GM12865 (cell line): ENCODE measurements around the gene SCAMP4.

ENCODE experiments used
- DNase-seq: peaks from one replicate; pipeline ENCODE4 v3.0.0; 2010; ENCODE audit warnings: low read depth
- H3K4me3 ChIP-seq: 2 replicates; pipeline ENCODE4 v1.5.1; 2011; ENCODE audit warnings: mild to moderate bottlenecking, low read depth, low read length, control low read depth
- CTCF ChIP-seq: IDR thresholded peaks from 2 replicates; pipeline ENCODE4 v1.5.1; 2011; ENCODE audit warnings: low read length, control low read depth, low read depth, inconsistent platforms; ENCODE audit not compliant: insufficient read depth; ENCODE audit errors: missing control alignments

SCAMP4 gene

GRCh38 chr19:1911995-1912394 is 6.8 kb downstream of the SCAMP4 start:
- no peak for TF ChIP-seq CTCF
- no peak overlapping the region for H3K4me3 ChIP-seq
- DNase-seq: no peak

GRCh38 chr19:1912760-1913505 is 7.7 kb downstream of the SCAMP4 start:
- DNase-seq: no peak
- no peak overlapping the region for H3K4me3 ChIP-seq
- no peak for TF ChIP-seq CTCF

- DNase-seq: no peak
- no peak for TF ChIP-seq CTCF
- H3K4me3 ChIP-seq: no peak overlapping the region
Observed at GRCh38 chr19:1913781-1914577, 8.8 kb downstream of the SCAMP4 start.

GRCh38 chr19:1914826-1915341 is 9.7 kb downstream of the SCAMP4 start:
- TF ChIP-seq CTCF: no peak
- H3K4me3 ChIP-seq: no peak overlapping the region
- DNase-seq: no peak

GRCh38 chr19:1917146-1917545 is 11.9 kb downstream of the SCAMP4 start:
- no peak overlapping the region for H3K4me3 ChIP-seq
- no peak for DNase-seq
- no peak for TF ChIP-seq CTCF

GRCh38 chr19:1917926-1918325 is 12.7 kb downstream of the SCAMP4 start:
- no peak for TF ChIP-seq CTCF
- no peak overlapping the region for H3K4me3 ChIP-seq
- no peak for DNase-seq
